ENCODE measurements around the gene ZBTB20. TPM values are rescaled to one million over a fixed set of nuclear protein-coding genes. Genes with fewer than 3 reads are reported as not detected.

Gene ZBTB20
- total and polyA plus RNA-seq, 12 donors, result 0.57 to 105 (median 86.8) TPM

DNA sequence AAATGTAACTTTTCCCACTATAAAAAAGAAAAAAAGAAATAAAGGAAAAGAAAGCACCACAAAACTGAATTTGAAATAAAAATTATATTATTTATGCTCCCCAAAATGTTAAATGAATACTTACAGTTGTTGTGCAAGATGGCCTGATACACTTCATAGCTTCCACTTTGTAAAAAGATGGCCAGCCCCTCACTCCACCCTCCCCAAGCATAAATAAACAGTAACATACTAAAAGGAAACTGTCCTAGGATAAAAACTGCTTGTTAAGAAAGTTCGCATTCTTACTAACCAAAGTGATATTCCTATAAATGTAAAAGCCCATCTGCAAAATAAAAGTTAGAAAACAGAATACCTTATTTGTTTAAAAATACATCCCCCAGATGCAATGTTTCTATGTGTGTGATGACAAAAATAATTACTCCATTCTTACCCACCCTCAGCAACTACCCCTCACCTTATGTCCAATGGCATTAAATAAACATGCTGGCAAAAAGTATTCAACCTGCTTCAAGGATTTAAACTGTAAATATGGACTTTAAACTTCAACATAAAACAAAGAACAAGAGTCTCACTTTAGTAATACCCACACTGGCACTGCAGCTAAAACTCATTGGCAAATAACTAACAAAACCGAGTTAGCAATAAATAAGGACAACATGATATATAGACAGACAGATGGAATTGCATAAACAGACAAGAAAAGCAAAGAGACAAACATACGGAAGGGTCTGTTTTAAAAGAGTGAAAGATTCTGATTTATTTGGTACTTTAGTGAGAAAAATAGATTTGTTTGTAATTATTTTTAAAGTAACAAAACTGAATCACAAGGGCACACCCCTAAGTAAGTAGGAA lies 47.7 kb downstream of the ZBTB20 start:
- 20 to 23% methylated on average over 3 of the region's 3 CpGs for WGBS, 2 donors
- Histone ChIP-seq H3K4me3 (peak overlapping the region; percentile 13 to 56 (median 48)), H3K4me1 (peaks cover 4 to 70% (median 37%) of the 10 kb centered on the region in 9 donors), H3K27ac (peak overlapping the region; percentile 27 to 82 (median 73)), H3K36me3 (peaks cover 0 to 5% (median 0%) of the 10 kb centered on the region in 9 donors), H3K9me3 (peaks cover 0 to 10% (median 3%) of the 10 kb centered on the region in 11 donors), H3K27me3 (no peaks in the 10 kb centered on the region)
- DNase-seq (no peak), ATAC-seq (peak in 2 of 8 donors; percentile 43 to 52)
- intact Hi-C loops (cut with DNase I), result loop anchor here in 6 of 10 donors (2.0 to 10.0 kb wide), 5 partner anchors 47 to 735 kb away; partner anchors contain the start of gene ZBTB20 (in 3 of the 6)
- no peak for TF ChIP-seq CTCF (IDR thresholded peaks at IDR 0.05)

GRCh38 chr3:115098354-115099073 lies 48.6 kb downstream of the ZBTB20 start:
- Histone ChIP-seq H3K4me1 (peaks cover 4 to 77% (median 44%) of the 10 kb centered on the region in 9 donors), H3K27ac (peak overlapping the region in 8 of 10 donors; percentile 1 to 82 (median 74)), H3K9me3 (peaks cover 0 to 1% (median 0%) of the 10 kb centered on the region in 11 donors), H3K27me3 (no peaks in the 10 kb centered on the region), H3K4me3 (peak overlapping the region in 7 of 10 donors; percentile 32 to 56 (median 50)), H3K36me3 (no peaks in the 10 kb centered on the region)
- intact Hi-C loops (cut with DNase I), result loop anchor here in 6 of 10 donors (2.0 to 10.0 kb wide), 5 partner anchors 48 to 734 kb away; partner anchors contain the start of gene ZBTB20 (in 3 of the 6)
- TF ChIP-seq CTCF (IDR thresholded peaks at IDR 0.05), result no peak
- ATAC-seq, result no peak
- no peak for DNase-seq
- 74 to 76% methylated on average over 7 of the region's 7 CpGs for WGBS, 2 donors

GRCh38 chr3:115095236-115095635 lies 51.9 kb downstream of the ZBTB20 start:
- intact Hi-C loops (cut with DNase I), result loop anchor here in 5 of 10 donors (5.0 to 10.0 kb wide), 4 partner anchors 52 to 730 kb away; partner anchors contain the start of gene ZBTB20 (in 2 of the 5)
- Histone ChIP-seq H3K4me3 (no peak overlapping the region), H3K4me1 (peaks cover 0 to 86% (median 42%) of the 10 kb centered on the region in 9 donors), H3K9me3 (no peaks in the 10 kb centered on the region), H3K27me3 (no peaks in the 10 kb centered on the region), H3K27ac (peak overlapping the region in 1 of 10 donors; percentile 3), H3K36me3 (no peaks in the 10 kb centered on the region)
- no peak for DNase-seq
- TF ChIP-seq CTCF (IDR thresholded peaks at IDR 0.05), result no peak
- WGBS, 2 donors, result 48 to 52% methylated on average over 1 of the region's 1 CpG
- no peak for ATAC-seq

All from heart right ventricle (tissue), 16 donors.